Adrenal gland (tissue), 12 donors: ENCODE results near the gene KLC4. TPM values are rescaled to one million over a fixed set of nuclear protein-coding genes. Genes with fewer than 3 reads are reported as not detected.
"Not testable (repeated sequence)": the region's sequence is repeated elsewhere in the genome, so short reads cannot be mapped to it uniquely, and the experiment has no call there.

Experiments used
- DNase-seq, 7 donors: peaks; one replicate each; pipeline ENCODE4 v3.0.0-alpha.2; 2019 to 2020
- H3K27ac ChIP-seq, 5 donors: fragments of 200-600 bp; sonication (generic) in 4 of 5; 1 replicate in 3 of 5; 2 replicates in 2 of 5; pipeline versions ENCODE4 v1.5.1 to v1.8.0; 2016 to 2020; ENCODE audit warnings: mild to moderate bottlenecking in 1 of 5
- H3K27me3 ChIP-seq: fragments of 200-600 bp; 2 replicates; pipeline ENCODE4 v1.8.0; 2021
- H3K36me3 ChIP-seq, 2 donors: fragments of 200-600 bp; replicated peaks in 1 of 2; 1 replicate in 1 of 2; 2 replicates in 1 of 2; pipeline versions ENCODE4 v1.5.1 to v1.8.0; 2018 to 2022
- H3K4me1 ChIP-seq, 2 donors: fragments of 200-600 bp; replicated peaks in 1 of 2; 1 replicate in 1 of 2; 2 replicates in 1 of 2; pipeline versions ENCODE4 v1.5.1 to v1.8.0; 2018 to 2021
- H3K4me3 ChIP-seq, 4 donors: fragments of 200-600 bp; sonication (generic) in 3 of 4; one replicate each; pipeline ENCODE4 v1.5.1; 2016 to 2018
- H3K9me3 ChIP-seq, 3 donors: fragments of 200-600 bp; sonication (generic) in 1 of 3; replicated peaks in 1 of 3; 1 replicate in 2 of 3; 2 replicates in 1 of 3; pipeline versions ENCODE4 v1.5.1 to v1.8.0; 2016 to 2021
- CTCF ChIP-seq, 6 experiments: fragments of 450-650 bp in 4 of 6; fragments of 200-600 bp in 2 of 6; sonication (generic) in 1 of 6; IDR thresholded peaks; 1 replicate in 5 of 6; 2 replicates in 1 of 6; pipeline versions ENCODE4 v1.5.1 to v1.8.0; 2016 to 2021; ENCODE audit warnings: antibody characterized with exemption in 6 of 6, mild to moderate bottlenecking in 2 of 6, moderate library complexity in 1 of 6
- POLR2A ChIP-seq, 2 donors: fragments of 450-650 bp; IDR thresholded peaks; one replicate each; pipeline ENCODE4 v1.6.1; 2017; ENCODE audit warnings: antibody characterized with exemption in 2 of 2, mild to moderate bottlenecking in 2 of 2, moderate library complexity in 1 of 2
- WGBS, 4 donors: extraction: QIAGEN DNeasy Blood & Tissue Kit in 2 of 4; methylation state at CpG; one replicate each; pipeline versions ENCODE4 v1.1.5 to v1.1.7; 2013 to 2017; 5-methylcytosine and 5-hydroxymethylcytosine counted together
- intact Hi-C, 2 donors: fragments of 100-400 bp; cut with DNase I; formaldehyde crosslinking; loops; one replicate each; pipeline versions ENCODE4 v1.14.1 to v1.15.0; 2022 to 2023
- polyA plus RNA-seq, 3 donors: library from polyadenylated mRNA; stranded (reverse); fragments of 200-250 nt in 2 of 3; fragments of 350-450 nt in 1 of 3; fragmentation: Illumina TruSeq in 1 of 3; extraction: RNeasy Lipid Tissue Mini Kit (QIAGEN cat#74804) in 1 of 3; gene quantifications; one replicate each; pipeline ENCODE4 v1.2.3, GENCODE V29; 2013 to 2014
- total RNA-seq, 9 donors: library from RNA; depleted of rRNA in 4 of 9; stranded (reverse); fragments of >200 nt in 4 of 9; fragments of 120-200 nt in 1 of 9; fragmentation: NEBNext Ultra II Directional in 1 of 9; extraction: Animal tissue kit (Norgen Biotek cat#: 25700) in 1 of 9; gene quantifications; one replicate each; pipeline versions ENCODE4 v1.1.0 to v1.2.4, GENCODE V29; 2013 to 2023
- donor health status: healthy with polysubstance abuse.
- donor health status: Bipolar disorder and iron deficiency.
- donor health status: DM: yes; HTN: yes; CAD: no.
- donor health status: DM: no; HTN: no; CAD: no.
- donor health status: DM: no; HTN: no; CAD: no.
- donor health status: DM: yes; HTN: yes; CAD: no.

The KLC4 gene
- total and polyA plus RNA-seq, 12 donors = 14.2 to 84.9 (median 33.9) TPM

- 81 to 89% (median 88%) methylated on average over 6 of the region's 6 CpGs for WGBS, 4 donors
- no peaks in the 10 kb centered on the region for H3K9me3 ChIP-seq
- no peak for DNase-seq
- H3K36me3 ChIP-seq = peaks cover 0 to 2% of the 10 kb centered on the region in 2 donors
- peaks cover 0 to 4% of the 10 kb centered on the region in 2 donors for H3K4me1 ChIP-seq
- H3K27ac ChIP-seq = no peak overlapping the region
- no peak overlapping the region for H3K4me3 ChIP-seq
- intact Hi-C loops = no loop called here
- TF ChIP-seq POLR2A (IDR thresholded peaks at IDR 0.05) (no peak), CTCF (IDR thresholded peaks at IDR 0.05) (no peak)
- H3K27me3 ChIP-seq = no peaks in the 10 kb centered on the region
Measured at GRCh38 chr6:43077981-43078511, 18.6 kb downstream of the KLC4 start.

GRCh38 chr6:43078691-43079090 is 19.3 kb downstream of the KLC4 start:
- no peak for DNase-seq
- no peak overlapping the region for H3K27ac ChIP-seq
- no peak for TF ChIP-seq CTCF (IDR thresholded peaks at IDR 0.05)
- TF ChIP-seq POLR2A (IDR thresholded peaks at IDR 0.05) = no peak
- H3K4me1 ChIP-seq = peaks cover 0 to 4% of the 10 kb centered on the region in 2 donors
- H3K9me3 ChIP-seq = no peaks in the 10 kb centered on the region
- intact Hi-C loops = no loop called here
- WGBS, 4 donors = 78 to 91% (median 86%) methylated on average over 2 of the region's 2 CpGs
- H3K27me3 ChIP-seq = no peaks in the 10 kb centered on the region
- H3K36me3 ChIP-seq = no peaks in the 10 kb centered on the region
- H3K4me3 ChIP-seq = no peak overlapping the region

- intact Hi-C loops = no loop called here
- Histone ChIP-seq H3K4me3 (no peak overlapping the region), H3K27me3 (no peaks in the 10 kb centered on the region), H3K36me3 (no peaks in the 10 kb centered on the region), H3K27ac (no peak overlapping the region), H3K9me3 (no peaks in the 10 kb centered on the region), H3K4me1 (peaks cover 0 to 4% of the 10 kb centered on the region in 2 donors)
- TF ChIP-seq POLR2A (IDR thresholded peaks at IDR 0.05) (no peak), CTCF (IDR thresholded peaks at IDR 0.05) (no peak)
- WGBS, 4 donors = 88 to 96% (median 90%) methylated on average over 4 of the region's 4 CpGs
- DNase-seq = no peak
Measured at GRCh38 chr6:43081043-43081442, 21.6 kb downstream of the KLC4 start.

- H3K4me1 ChIP-seq, H3K27ac ChIP-seq, H3K4me3 ChIP-seq, H3K27me3 ChIP-seq, H3K36me3 ChIP-seq, DNase-seq, H3K9me3 ChIP-seq, intact Hi-C loops: not testable (repeated sequence)
- 87 to 93% (median 90%) methylated on average over 9 of the region's 9 CpGs for WGBS, 4 donors
Measured at GRCh38 chr6:43081922-43082321, 22.5 kb downstream of the KLC4 start.
